GM19043 (cell line): ENCODE measurements around the gene ZNF831.

Experiments
- ATAC-seq: cut with Tn5 transposase; IDR thresholded peaks from one replicate; pipeline ENCODE4 v1.9.1; 2021; ENCODE audit warnings: low read depth; ENCODE audit not compliant: unreplicated experiment

ZNF831 gene

DNA sequence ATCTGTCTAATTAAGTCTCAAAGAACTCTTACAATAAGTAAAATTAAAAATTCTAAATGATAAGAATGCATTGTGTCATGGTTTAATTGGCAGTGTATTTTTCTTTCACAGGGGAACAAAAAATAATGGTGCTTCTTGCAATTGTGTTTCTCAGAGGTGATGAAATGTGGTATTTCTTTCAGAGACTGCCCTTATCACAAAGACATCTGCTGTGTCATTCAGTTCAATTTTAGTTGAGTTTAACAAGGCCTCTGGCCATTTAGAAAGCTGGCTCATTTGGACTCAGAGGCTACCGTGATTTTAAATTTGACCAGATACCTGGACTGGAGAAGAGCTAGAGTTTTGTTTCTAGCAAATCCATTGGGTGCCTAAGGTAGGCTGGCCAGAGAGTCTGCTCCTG, 23.6 kb upstream of the ZNF831 start:
- no peak for ATAC-seq

- no peak for ATAC-seq
These were observed 21.6 kb upstream of the ZNF831 start for GRCh38 chr20:59141818-59142581.

- ATAC-seq, result no peak
These were observed 20.3 kb upstream of the ZNF831 start for GRCh38 chr20:59143326-59143725.

GRCh38 chr20:59144179-59144830, 19.3 kb upstream of the ZNF831 start:
- ATAC-seq, result no peak

GRCh38 chr20:59144831-59145196, 18.8 kb upstream of the ZNF831 start:
- no peak for ATAC-seq

DNA sequence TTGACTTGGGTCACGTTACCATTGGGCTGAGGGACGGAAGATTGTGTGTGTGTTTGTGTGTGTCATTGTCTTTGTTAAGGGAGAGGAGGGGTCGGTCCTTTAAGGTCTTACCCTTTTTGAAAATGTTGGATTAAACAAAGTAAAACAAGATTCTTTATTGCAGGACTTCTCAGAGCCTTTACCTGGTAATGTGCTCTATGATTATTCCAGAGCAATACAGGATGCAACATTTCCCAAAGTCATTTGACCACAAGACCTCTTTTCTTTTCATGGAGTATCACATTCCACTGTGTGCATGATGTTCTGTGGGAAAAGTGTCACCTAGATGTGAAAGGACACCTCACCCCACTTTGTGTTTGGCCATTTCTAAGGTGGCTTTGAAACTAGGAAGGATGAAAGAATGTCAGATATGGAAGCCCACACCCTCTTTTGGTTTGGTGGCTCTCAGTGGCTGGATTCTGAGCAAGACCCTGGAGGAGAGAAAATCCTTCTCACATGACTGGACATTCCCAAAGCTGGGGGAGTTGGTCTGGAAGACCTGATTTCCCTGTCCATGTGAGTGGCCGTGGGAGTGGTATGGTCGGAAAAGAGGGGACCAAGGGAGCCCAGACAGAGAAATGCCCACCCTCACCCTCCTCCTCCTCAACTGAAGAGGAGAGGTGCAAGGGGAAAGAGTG, 18.2 kb upstream of the ZNF831 start:
- ATAC-seq, result no peak

DNA sequence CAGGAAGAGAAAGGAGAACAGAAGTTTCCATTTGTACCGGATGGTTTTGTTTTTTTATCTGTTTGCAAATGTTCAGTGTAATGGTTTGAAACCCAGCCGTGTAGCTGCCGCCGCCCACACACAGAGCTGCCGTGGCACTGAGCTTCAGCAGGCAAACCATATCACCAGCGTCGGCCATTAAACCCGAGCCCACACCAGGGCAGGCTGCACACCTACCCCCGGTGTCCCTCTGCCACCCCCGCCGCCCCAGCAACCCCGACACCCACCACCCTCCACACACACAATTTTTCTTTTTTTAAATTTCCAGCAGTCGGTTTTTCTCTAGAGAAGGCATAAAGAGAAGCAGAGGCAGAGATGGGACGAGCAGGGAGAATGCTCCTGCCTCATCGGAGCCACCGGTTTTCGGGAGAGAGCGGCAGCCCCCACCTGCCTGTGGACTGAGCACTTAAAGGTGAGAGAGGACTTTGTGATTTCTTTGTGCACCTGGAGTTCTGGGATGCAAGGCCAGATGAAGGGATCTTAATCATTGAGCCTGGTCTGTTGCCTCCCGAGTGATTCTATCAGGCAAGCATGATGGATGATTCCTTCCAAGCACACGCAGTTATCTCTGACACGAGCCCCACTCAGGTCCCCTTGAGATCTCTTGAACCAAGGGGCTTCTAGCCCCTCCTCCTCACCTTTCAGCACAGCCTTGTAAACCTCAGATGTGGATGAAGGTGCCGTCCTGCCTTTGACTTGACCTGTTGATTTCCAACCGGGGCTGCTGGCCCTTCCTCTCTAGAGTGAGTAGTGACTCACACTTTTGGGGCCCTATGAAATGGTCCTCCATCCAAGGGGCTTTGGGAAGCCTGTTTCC, 17.5 kb upstream of the ZNF831 start:
- no peak for ATAC-seq

DNA sequence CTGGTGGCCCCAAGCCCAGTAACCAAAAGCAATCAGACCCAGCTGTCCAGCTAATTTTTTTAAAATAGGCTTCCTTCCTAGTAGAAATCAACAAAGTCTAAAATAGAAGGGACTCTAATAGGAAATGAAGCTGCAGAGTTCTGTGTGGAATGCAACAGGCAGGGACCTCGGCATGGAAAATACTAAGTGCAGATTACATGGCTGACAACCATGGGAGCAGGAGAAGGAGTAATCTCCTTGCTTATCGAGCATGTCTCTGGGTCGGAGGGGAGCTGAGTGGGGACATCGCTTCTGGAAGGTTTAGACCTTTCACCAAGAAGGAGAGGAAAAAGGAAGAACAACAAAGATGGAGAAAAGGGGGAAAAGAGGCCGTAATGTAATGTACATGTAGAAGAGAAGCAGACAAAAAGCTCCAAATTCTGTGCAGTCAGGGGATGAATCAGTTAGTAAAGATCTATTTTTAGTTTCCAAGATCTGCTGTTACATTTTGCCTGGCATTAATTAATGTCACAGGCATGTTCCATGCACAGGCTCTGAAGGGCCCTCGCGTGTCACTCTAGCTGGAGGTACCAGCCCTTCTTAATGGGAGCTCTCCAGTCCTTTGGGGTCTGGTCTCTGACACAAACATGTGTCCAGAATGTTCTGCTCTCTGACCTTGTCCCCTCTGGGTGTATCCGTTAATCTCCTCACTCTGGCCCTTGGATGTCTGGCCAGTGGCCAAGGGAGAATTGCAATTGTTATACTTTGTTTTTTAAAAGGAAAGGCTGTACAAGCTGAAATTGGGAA, 16.6 kb upstream of the ZNF831 start:
- ATAC-seq, result no peak

DNA sequence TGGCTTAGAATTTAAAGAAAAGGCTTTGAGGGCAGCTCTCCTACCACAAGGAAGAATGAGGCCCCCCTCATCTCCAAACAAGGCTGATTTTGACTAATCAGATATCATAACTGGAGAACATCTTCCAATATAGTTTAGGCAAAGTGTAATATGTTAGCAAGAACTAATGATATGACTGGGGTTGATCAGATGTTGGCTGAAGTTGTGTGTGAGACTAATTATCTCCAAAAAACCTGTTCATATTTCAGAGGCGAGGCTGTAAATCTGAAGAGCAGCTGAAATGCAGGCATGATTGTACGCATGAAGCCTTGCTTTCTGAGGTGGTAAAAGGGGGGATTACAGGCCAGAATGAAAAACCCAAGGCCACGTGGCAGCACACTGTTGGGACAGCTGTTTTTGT, 16.0 kb upstream of the ZNF831 start:
- no peak for ATAC-seq

- ATAC-seq, result no peak
These were observed 14.7 kb upstream of the ZNF831 start for GRCh38 chr20:59148701-59149493.

DNA sequence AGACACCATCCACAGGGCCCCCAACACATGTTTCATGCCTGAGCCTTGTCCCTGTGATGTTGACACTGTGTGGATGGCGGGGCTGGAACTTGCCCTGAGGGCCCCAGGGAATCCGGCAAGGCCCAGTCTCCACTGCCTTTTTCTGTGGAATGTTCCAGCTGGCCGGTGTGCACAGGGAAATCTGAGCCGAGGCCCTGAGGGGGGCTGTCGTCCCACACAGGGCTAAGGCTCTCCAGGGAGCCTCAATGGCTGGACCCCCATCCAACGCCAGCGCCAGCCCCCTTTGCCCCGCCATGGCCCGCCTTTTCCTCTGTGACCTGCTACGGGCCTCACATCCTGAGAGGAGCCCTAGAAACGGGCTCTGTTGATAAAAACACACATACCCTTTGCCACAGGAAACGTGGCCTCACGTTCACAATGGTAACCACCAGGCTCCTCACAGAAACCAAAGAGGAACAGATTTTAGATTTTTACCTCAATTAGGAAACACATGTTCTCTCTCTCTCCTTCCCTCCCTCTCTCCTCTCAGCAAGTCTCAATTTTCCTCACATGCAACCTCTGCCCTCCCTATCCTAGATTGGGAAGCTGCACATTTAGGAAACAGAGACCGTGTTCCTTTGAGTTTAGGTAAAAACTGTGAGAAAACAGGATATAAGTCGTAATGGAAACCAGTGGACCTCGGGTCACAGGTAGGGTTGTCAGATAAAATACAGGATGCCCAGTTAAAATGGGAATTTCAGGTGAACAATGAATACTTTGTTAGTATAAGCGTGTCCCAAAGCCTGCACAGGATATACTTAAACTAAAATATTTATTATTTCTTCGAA, 13.7 kb upstream of the ZNF831 start:
- no peak for ATAC-seq

DNA sequence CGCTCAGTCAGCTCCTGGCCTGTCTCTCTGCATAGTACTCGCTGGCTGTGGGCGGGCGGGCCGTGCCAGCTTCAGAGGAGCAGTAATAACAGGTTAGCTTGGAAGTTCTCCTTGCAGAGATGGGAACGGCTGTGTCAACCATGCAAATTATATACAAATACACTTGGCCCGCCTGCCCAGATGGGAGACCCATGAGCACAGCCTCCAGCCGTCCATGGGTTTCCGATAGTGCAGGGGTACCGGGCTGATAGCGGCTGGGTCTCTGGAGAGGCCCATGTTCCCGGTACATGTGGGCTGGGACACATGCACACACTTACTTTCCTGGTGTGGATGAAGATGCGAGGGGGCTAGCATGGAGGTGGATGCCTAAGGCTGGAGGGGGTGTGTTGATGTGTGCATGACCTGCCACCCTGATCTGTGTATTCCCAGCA, 12.8 kb upstream of the ZNF831 start:
- ATAC-seq, result no peak

DNA sequence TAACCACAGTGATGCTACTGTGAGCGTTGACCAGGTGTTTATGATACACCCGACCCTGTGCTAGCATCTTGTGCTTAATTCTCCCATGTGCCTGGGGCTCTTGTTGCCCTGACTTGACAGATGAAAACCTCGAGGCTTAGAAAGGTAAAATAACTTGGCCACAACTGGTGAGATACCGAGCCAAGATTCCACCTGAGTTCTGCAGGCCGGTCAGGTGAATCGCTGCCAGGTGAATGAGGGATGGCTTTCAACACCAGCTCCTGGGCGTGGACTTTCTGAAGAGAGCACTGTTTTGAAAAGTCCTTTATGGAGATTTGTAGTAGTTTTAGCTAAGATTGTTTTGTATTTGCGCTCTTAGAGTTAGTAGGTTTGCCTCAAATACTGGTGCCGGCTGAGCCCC, 12.2 kb upstream of the ZNF831 start:
- no peak for ATAC-seq

DNA sequence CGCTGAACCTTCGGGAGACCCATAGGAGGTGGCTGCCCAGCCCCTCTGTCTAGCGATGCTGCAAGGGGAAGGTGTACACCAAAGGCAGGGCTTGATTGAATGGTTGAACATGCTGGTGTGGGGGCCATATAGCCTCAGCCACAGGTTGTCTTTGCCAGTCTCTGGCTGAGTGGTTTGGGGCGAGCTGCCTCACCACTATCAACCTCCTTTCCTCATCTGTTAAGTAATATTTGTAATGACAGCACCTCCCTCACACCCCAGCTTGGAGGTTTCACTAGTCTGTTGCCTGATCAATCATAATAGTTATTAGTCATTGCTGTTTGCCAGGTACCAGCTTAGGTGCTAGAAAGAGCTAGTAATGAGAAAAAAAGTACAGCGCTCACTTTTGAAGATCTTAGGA, 11.8 kb upstream of the ZNF831 start:
- no peak for ATAC-seq

DNA sequence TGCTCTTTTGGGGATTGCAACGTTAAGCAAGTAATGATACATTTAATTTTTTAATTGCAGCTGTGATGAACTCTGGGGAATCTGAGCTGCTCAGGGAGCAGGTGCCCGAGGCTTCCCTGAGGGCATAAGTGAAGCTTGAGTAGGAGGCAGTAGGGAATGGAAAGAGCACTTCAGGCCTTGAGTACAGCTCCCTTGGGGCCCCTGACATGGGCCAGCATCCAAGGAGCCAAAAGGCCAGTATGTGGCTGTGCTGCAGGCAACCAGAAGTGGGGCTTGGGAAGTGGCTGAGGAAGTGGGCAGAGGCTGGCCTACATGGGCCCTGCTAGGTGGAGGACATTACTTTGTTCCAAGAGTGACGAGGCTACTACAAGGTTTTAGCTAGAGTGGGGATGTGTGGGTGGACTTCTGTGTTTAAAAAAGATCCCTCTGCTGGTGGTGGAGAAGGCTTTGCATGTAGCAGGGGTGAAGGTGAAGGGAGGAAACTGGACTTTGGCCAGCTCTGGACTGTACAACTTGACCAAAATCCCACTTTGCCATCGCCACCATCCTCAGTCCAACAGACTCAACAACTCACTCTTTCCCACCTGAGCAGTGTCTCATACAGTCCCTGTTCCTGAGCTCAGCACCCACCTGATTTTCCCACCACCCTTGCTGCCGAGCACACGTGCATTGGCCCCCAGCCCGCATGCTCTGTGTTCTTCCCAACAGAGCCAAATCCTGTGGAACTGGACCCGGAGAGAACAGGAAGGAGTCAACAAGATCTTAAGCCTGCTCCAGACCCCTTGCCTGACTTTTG, 10.9 kb upstream of the ZNF831 start:
- ATAC-seq, result no peak

- ATAC-seq, result no peak
These were observed 10.3 kb upstream of the ZNF831 start for GRCh38 chr20:59153355-59153681.

- no peak for ATAC-seq
These were observed 9.8 kb upstream of the ZNF831 start for GRCh38 chr20:59153832-59154231.
